Measurements from ENCODE around the gene MRPS2. TPM values are rescaled to one million over a fixed set of nuclear protein-coding genes. Genes with fewer than 3 reads are reported as not detected.
A peak's percentile ranks its signal among the peaks of the same experiment; 100 is the strongest.

The MRPS2 gene
- total and polyA plus RNA-seq, 9 of the 15 experiments (the other 6 are each of a cell fraction or from before 2014, with no cell fraction given) = 8.0 to 167 (median 81.3) TPM

DNA sequence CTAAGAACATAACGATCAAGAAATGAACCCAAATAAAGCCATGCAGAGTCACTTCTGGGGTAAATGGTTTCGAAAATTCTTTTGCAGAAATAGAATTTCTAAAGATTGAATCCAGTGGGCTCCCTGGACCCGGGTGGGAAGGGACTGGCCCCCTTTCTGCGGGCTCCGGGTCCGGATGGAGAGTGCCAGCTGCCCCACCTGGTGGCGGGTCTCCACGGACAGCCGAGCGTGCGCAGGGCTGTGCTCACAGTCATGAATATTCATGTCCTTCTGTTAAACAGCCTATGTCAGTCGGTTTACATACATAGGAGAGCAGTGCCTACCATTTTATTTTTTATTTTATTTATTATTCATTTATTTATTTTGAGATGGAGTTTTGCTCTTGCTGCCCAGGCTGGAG is 25.6 kb upstream of the MRPS2 start:
- ATAC-seq = peak; percentile 89
- H3K9me3 ChIP-seq (replicated peaks; ENCODE audit: control insufficient read depth, insufficient read depth, low read depth, low read length) = no peaks in the 10 kb centered on the region
- no TSS peak for BruUV-seq (replicated peaks)
- peaks cover 35 to 58% of the 10 kb centered on the region in 2 experiments for H3K4me1 ChIP-seq (replicated peaks in 1 of 2; ENCODE audit: control insufficient read depth in 2 of 2, insufficient read depth in 2 of 2, low read length in 2 of 2)
- H3K36me3 ChIP-seq (ENCODE audit: control insufficient read depth, insufficient read depth, low read length) = no peaks in the 10 kb centered on the region
- CTCF ChIA-PET (ENCODE audit: low intra/inter-chr PET ratio) = no interaction called here
- no peak overlapping the region for H3K4me2 ChIP-seq (ENCODE audit: insufficient read depth, low read length)
- H3K27ac ChIP-seq (ENCODE audit: extremely low read depth, low read depth, low read length) = no peak overlapping the region
- WGBS (ENCODE audit: insufficient coverage, low coverage, missing lambda C conversion rate) = 14% methylated on average over 11 of the region's 12 CpGs
- POLR2A ChIA-PET = interaction anchor here (1.1 to 1.4 kb wide), 3 partner anchors 12 to 34 kb away, joined by 3 to 5 read pairs (median 3); no protein-coding TSS in a partner anchor
- peak; percentile 74 for FAIRE-seq
- intact Hi-C loops (cut with micrococcal nuclease) = loop anchor here (5.0 kb wide), 1 partner anchor 53 kb away; no protein-coding TSS in a partner anchor
- H3K9ac ChIP-seq (ENCODE audit: insufficient read depth in 1 of 2, low read depth in 2 of 2, low read length in 2 of 2) = no peak overlapping the region
- no peaks in the 10 kb centered on the region for H3K27me3 ChIP-seq (ENCODE audit: control insufficient read depth in 2 of 2, insufficient read depth in 2 of 2, low read length in 2 of 2)
- H3K9me1 ChIP-seq (ENCODE audit: control insufficient read depth, insufficient read depth, low read length) = no peaks in the 10 kb centered on the region
- H3K4me3 ChIP-seq = no peak overlapping the region
- H3K79me2 ChIP-seq (ENCODE audit: control insufficient read depth, insufficient read depth, low read length) = peaks cover 5% of the 10 kb centered on the region; the same call in 1 of the 3 replicates
- DNase-seq (ENCODE audit: extremely low read depth in 1 of 4, low spot score in 3 of 4) = peak; percentile 72 to 77 (median 74)
- in situ Hi-C loops (cut with MboI) = no loop called here
- H2AFZ ChIP-seq (ENCODE audit: low read depth, low read length) = 0 out of 2 replicates have a peak overlapping the region, but pooled peaks have one; percentile 57
- H4K20me1 ChIP-seq (replicated peaks; ENCODE audit: control insufficient read depth, insufficient read depth, low read length) = no peaks in the 10 kb centered on the region
- TF ChIP-seq PCBP2 (IDR thresholded peaks at IDR 0.05; ENCODE audit: low read depth, low read length, poor library complexity, severe bottlenecking) (no peak), DACH1 (IDR thresholded peaks at IDR 0.05; ENCODE audit: partially characterized antibody) (peak; percentile 23), SAFB2 (IDR thresholded peaks at IDR 0.05; ENCODE audit: borderline replicate concordance, low read depth, low read length, severe bottlenecking) (no peak), MEIS2 (IDR thresholded peaks at IDR 0.05; ENCODE audit: partially characterized antibody) (peak; percentile 33), GTF2F1 (IDR thresholded peaks at IDR 0.05; ENCODE audit: low read depth, low read length) (no peak), BMI1 (IDR thresholded peaks at IDR 0.05; ENCODE audit: low read length) (no peak), SP1 (CRISPR knock-in tag; IDR thresholded peaks at IDR 0.05) (no peak), FOXM1 (IDR thresholded peaks at IDR 0.05; ENCODE audit: low read depth) (no peak), FOXM1 (CRISPR knock-in tag; IDR thresholded peaks at IDR 0.05; ENCODE audit: low read depth) (no peak), ERF (CRISPR knock-in tag; IDR thresholded peaks at IDR 0.05) (no peak), SAP30 (IDR thresholded peaks at IDR 0.05; ENCODE audit: borderline replicate concordance, insufficient read depth, low read depth, low read length, poor library complexity, severe bottlenecking) (no peak), TFAP4 (CRISPR knock-in tag; IDR thresholded peaks at IDR 0.05; ENCODE audit: borderline replicate concordance) (peak; percentile 84), REST (IDR thresholded peaks at IDR 0.05; ENCODE audit: borderline replicate concordance) (peak; percentile 71), REST (CRISPR knock-in tag; IDR thresholded peaks at IDR 0.05; ENCODE audit: low read depth) (no peak)
